VCaP (cell line): Measurements from ENCODE around the gene HNRNPL.
A peak's percentile ranks its signal among the peaks of the same experiment; 100 is the strongest.

Experiments
- H3K27ac ChIP-seq: fragments of 450-650 bp; 2 replicates; pipeline ENCODE4 v1.5.1; 2017
- CTCF ChIP-seq: fragments of 450-650 bp; conservative IDR thresholded peaks from 2 replicates; pipeline ENCODE4 v1.5.1; 2017; ENCODE audit warnings: mild to moderate bottlenecking, moderate library complexity

HNRNPL gene

GRCh38 chr19:38849860-38850435 lies at the start of gene HNRNPL:
Gene HNRNPL, minus strand, starts transcription at chr19:38849986. Its CDS starts 20 bp downstream, at chr19:38849966.
- H3K27ac ChIP-seq, result peak within 1 kb of the TSS; percentile 100
- TF ChIP-seq CTCF, result peak; percentile 51

- no peak for TF ChIP-seq CTCF
Measured at GRCh38 chr19:38898788-38899446, 49.1 kb upstream of the HNRNPL start.

GRCh38 chr19:38894968-38895367 lies 45.2 kb upstream of the HNRNPL start:
- H3K27ac ChIP-seq, result no peak overlapping the region
- TF ChIP-seq CTCF, result no peak

More at GRCh38 chr19:38898788-38899446, 49.1 kb upstream of the HNRNPL start:
- peak overlapping the region; percentile 70 for H3K27ac ChIP-seq

GRCh38 chr19:38893341-38893771 lies 43.6 kb upstream of the HNRNPL start:
- TF ChIP-seq CTCF, result no peak
- no peak overlapping the region for H3K27ac ChIP-seq

- no peak for TF ChIP-seq CTCF
- no peak overlapping the region for H3K27ac ChIP-seq
Measured at GRCh38 chr19:38892841-38893240, 43.1 kb upstream of the HNRNPL start.

- H3K27ac ChIP-seq, result no peak overlapping the region
- TF ChIP-seq CTCF, result no peak
Measured at GRCh38 chr19:38891771-38892170, 42.0 kb upstream of the HNRNPL start.

GRCh38 chr19:38890686-38891085 lies 40.9 kb upstream of the HNRNPL start:
- no peak overlapping the region for H3K27ac ChIP-seq
- TF ChIP-seq CTCF, result no peak
